ENCODE data around the gene PAK4.

The PAK4 gene

DNA sequence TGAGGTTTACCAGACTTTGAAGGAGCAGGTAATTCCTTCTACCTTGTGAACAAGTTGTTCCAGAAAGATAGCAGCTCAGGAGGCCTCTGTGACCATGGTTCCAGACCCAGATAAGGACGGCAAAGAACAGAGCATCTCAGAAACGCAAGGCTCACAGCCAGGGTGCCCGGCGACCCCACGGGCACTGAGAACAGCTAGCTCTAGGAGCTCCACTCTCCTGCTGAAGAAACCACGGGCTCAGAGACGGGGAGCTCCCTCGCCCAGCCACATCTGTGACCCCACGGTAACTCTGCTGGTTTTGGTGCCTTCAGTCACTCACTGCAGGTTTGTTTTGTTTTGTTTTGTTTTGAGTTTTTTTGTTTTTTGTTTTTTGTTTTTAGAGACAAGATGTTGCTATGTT is 55.2 kb downstream of the PAK4 start:
- no peak for DNase-seq (ENCODE audit: low read depth in 2 of 2)

GRCh38 chr19:39181500-39182173 is 56.1 kb downstream of the PAK4 start:
- DNase-seq (ENCODE audit: low read depth in 2 of 2): no peak

GRCh38 chr19:39182174-39182505 is 56.6 kb downstream of the PAK4 start:
- no peak for DNase-seq (ENCODE audit: low read depth in 2 of 2)

DNA sequence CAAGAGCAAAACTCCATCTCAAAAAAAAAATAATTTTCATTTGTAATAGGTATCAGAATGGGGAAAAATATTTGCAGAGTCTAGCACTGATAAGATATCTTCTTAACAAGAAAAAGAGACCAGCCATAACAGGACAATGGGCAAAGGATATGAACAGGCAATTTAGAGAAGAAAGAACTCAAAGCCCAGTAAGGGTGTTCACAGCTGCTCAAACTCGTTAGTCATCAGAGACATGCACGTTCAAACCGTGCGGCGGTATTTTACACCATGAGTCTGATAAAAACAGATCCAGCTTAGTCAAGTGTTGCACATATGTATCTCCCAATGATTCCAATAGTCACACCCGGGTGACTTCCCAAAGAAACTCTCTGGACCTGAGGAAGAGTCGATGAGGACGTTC is 57.5 kb downstream of the PAK4 start:
- DNase-seq (ENCODE audit: low read depth in 2 of 2): no peak

GRCh38 chr19:39186391-39186790 is 60.8 kb downstream of the PAK4 start:
- no peak for DNase-seq (ENCODE audit: low read depth in 2 of 2)

DNA sequence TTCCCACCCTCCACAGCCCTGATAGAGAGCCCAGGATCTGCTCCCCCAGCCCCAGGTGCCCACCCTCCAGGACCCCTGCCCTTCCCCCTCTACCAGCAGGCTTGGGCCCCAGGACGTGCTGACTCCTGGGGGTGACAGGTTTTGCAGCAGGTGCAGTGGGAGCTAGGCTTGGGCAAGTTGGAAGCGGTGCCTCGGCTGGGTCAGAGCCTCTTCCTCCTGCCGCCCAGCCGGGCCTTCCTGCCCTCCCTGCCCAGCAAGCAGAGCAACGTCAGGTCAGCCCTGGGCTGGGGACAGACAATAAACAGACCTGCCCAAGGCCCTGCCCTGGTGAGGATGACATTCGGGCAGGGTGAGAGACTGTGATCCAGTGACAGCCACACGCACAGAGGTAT is 62.0 kb downstream of the PAK4 start:
- no peak for DNase-seq (ENCODE audit: low read depth in 2 of 2)

DNA sequence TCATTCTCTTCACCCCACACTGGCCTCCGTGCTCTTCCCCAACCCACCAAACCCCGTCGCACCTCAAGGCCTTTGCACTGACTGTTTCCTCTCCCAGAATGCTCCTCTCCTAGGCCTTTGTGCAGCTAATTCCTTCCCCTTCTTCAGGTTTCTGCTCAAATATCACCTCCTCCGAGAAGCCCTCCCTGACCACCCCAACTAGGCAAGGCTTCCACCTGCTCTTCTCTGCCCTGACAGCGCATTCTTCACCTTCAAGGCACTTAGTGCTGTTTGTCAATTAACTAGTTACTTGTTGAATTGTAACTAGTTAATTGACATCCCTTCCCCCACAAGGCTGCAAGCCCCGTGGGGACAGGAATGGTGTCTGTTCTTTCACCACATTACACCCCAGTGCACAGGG is 63.4 kb downstream of the PAK4 start:
- DNase-seq (ENCODE audit: low read depth in 2 of 2): no peak

- no peak for DNase-seq (ENCODE audit: low read depth in 2 of 2)
Observed at GRCh38 chr19:39190768-39191167, 65.2 kb downstream of the PAK4 start.

- DNase-seq (ENCODE audit: low read depth in 2 of 2): no peak
Observed at GRCh38 chr19:39192846-39193245, 67.3 kb downstream of the PAK4 start.

DNA sequence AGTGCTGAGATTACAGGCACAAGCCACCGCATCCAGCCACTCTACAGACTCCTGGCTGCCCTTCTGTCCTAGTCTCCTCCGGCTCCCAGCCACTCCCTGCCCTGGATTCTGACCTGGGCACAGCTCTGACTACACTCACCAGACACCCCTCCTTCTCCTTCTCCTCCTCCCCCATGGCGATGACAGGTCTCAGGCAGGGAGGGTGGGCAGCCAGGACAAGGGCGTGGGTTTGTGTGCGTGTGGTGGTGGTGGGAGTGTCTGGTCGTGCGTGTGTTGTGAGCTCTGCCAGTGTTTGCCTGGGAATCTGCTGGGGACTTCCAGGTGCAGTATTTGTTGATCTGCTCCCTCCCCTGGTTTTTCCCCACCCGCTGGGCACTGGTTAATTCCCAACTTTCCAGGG is 68.2 kb downstream of the PAK4 start:
- no peak for DNase-seq (ENCODE audit: low read depth in 2 of 2)

GRCh38 chr19:39194832-39195542 is 69.4 kb downstream of the PAK4 start:
- no peak for DNase-seq (ENCODE audit: low read depth in 2 of 2)

GRCh38 chr19:39195755-39196154 is 70.2 kb downstream of the PAK4 start:
- no peak for DNase-seq (ENCODE audit: low read depth in 2 of 2)

GRCh38 chr19:39196320-39196719 is 70.7 kb downstream of the PAK4 start:
- no peak for DNase-seq (ENCODE audit: low read depth in 2 of 2)

GRCh38 chr19:39196860-39197562 is 71.4 kb downstream of the PAK4 start, which contains the start of gene NCCRP1:
NCCRP1 (plus strand) TSS chr19:39196964; CDS start chr19:39196983, 19 bp downstream.
- no peak for DNase-seq (ENCODE audit: low read depth in 2 of 2)

DNA sequence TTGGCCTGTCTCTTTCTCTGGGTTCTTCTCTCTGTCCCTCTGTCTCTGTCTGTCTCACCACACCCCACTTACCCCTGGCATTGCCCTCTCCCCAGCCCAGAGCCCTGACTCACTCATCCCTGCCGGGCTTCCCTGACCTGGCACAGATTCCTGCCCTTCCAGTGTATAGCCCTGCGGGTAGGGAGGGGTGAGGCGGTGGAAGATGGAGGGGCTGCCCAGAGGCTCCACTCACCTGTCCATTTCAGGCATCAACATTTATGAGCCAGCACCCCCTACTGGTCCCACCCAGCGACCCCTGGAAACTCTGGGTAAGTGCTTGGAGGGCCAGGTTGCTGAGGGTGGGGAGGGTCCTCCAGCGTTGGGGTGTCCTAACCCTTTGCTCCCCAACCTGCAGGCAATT is 72.2 kb downstream of the PAK4 start:
- DNase-seq (ENCODE audit: low read depth in 2 of 2): no peak

DNA sequence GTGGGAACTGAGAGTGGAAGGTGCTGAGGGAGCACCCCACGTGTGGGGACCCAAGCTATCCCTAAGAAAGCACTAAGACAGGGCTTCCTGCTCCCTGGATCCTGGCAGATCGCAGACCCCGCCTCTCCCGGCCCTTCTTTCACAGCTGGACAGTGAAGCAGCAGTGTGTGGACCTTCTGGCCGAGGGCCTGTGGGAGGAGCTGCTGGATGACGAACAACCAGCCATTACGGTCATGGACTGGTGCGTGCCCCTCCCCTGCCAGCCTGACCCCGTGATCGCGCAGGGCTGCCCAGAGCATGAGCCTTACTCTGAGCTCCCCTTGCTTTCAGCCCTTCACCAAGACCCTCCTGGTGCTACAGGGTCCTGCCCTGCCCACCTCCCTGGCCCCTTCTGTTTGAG is 73.4 kb downstream of the PAK4 start:
- DNase-seq (ENCODE audit: low read depth in 2 of 2): no peak

- no peak for DNase-seq (ENCODE audit: low read depth in 2 of 2)
Observed at GRCh38 chr19:39200066-39200802, 74.6 kb downstream of the PAK4 start.

DNA sequence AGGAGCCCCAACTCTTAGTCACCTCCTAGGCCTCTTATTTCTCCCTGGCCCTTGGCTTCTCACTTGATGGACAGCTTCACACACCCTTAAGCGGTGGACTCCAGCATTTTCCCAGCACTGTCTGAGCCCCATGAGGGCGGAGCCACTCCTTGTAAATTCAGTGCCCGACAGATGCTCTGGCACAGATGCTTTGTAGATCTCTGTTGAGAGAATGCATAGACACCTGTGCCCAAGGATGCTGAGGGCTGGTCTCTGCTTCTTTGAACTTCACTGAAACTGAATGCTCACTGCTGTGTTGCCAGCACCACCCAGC is 75.2 kb downstream of the PAK4 start:
- DNase-seq (ENCODE audit: low read depth in 2 of 2): no peak

DNA sequence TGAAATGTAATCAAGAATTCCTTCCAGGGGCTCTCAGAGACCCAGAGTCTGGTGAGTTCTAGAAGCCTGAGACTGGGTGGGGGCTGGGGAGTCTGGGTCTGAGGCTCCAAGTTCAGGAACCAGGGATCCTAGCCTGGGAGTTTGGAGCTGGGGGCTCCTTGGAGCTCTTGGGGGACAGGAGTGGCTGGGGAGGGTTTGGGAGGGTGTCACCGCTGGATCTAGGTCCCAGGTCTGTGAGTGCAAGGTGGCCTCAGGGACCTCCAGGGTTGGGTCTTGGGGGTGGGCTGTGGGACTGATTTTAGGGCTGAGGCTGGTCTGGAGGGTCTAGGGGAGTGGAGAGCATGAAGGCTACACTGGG is 77.4 kb downstream of the PAK4 start:
- DNase-seq (ENCODE audit: low read depth in 2 of 2): no peak

DNA sequence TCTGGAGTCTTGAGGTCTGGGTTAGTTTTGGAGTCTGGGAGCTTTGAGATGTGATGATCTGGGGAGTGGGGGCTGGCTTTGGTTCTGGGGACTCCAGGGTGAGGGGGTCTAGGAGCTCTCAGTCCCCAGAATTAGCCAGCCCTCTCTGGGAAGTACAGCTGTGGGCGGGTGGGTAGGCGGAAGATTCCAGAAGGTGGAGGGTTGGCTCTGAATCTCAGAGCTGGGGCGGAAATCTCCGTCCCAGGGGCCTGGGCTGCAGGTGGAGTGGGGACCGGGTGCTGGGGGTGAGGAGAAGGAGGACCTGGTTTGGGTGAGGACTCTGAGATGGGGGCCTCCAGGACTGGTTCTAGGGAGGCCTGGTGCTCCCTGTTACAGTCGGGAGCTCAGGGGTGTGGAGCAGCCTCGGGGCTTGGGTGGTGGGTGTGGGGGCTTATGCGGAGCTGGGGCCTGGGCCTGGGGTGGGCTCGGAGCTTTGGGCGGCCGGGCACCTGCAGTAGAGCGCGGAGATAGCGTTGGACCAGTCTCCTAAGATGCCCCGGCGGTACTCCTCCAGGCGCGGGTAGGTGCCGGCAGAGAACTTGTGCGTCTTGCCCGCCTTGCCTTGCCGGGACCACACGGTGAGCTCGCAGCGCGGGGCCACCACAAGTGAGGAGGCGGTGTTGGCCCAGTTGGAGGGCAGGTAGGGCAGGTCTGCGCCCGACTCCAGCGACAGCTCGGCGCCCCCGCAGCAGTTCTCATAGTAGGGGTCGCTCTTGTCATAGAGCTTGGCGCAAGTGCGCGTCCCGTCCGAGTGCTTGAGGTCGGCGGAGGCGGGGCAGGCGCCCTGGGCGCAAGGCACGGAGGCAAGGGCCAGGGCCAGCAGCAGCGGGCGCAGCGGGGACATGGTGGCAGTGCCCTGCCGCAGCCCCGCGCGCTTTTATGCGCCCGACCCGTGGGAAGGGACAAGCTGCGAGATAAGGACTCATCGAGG is 78.1 kb downstream of the PAK4 start, which contains the start of gene SYCN:
TSS of gene SYCN (minus strand) at position 892 of the 970 bp plus-strand sequence. CDS start at position 883, 9 bp downstream.
- DNase-seq (ENCODE audit: low read depth in 2 of 2): no peak

- DNase-seq (ENCODE audit: low read depth in 2 of 2): no peak
Observed at GRCh38 chr19:39205449-39205764, 79.8 kb downstream of the PAK4 start.

DNA sequence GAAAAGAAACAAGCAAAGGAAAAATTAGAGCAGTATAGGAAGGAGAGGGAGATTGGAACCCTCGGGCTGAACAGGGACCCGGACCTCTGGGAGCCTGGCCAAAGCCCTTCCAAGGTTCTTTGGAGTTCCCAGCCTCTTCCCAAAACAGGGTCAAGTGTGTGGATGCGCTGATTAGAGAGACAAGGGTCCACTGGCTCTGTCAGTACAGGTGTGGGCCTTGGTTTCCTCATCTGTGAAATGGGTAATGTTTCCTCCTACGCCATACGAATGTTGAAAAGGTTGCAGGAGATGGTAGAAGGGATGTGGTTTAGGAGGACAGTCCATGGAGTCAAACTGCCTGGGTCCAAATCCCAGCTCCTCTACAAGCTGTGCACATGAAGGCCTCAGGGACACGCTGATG is 80.5 kb downstream of the PAK4 start:
- DNase-seq (ENCODE audit: low read depth in 2 of 2): no peak
